PC-3 (cell line): ENCODE data around the gene MALAT1. TPM values are rescaled to one million over a fixed set of nuclear protein-coding genes. Genes with fewer than 3 reads are reported as not detected.

Source experiments
- ATAC-seq: fragments of 200-7000 bp; cut with Tn5 transposase; 2 replicates; pipeline ENCODE4 v1.9.1; 2020; ENCODE audit warnings: mild to moderate bottlenecking, moderate library complexity
- BruUV-seq: library from RNA; stranded (reverse); fragments of 400-500 nt; replicated peaks from 2 replicates; lab custom pipeline; 2021; lab: Mats Ljungman, UMichigan
- CTCF ChIA-PET: fragments of 300-600 bp; sonication (Branson Sonifier 250); formaldehyde crosslinking; loops from one replicate; lab custom pipeline; 2022; ENCODE audit warnings: antibody characterized with exemption; lab: Charles Lee
- POLR2A ChIA-PET: fragments of 300-600 bp; sonication (Branson Sonifier 250); formaldehyde crosslinking; loops from one replicate; lab custom pipeline; 2022; ENCODE audit warnings: antibody characterized with exemption; ENCODE audit not compliant: unreplicated experiment; lab: Charles Lee
- DNase-seq: peaks from one replicate; pipeline ENCODE4 v3.0.0-alpha.2; 2015
- H2AFZ ChIP-seq: fragments of 300-600 bp; sonication (generic); 2 replicates; pipeline ENCODE4 v1.6.0; 2016; ENCODE audit warnings: antibody characterized with exemption, low read length
- H3F3A ChIP-seq: fragments of 300-600 bp; sonication (generic); one replicate; pipeline ENCODE4 v1.6.0; 2017; ENCODE audit warnings: antibody characterized with exemption, low read length, control low read depth, mild to moderate bottlenecking; ENCODE audit not compliant: unreplicated experiment
- H3K27ac ChIP-seq: fragments of 300-600 bp; sonication (generic); 2 replicates; pipeline ENCODE4 v1.5.1; 2016; ENCODE audit warnings: mild to moderate bottlenecking, low read length
- H3K27me3 ChIP-seq: fragments of 300-600 bp; sonication (generic); 2 replicates; pipeline ENCODE4 v1.6.1; 2016; ENCODE audit warnings: low read length, mixed read lengths
- H3K36me3 ChIP-seq: fragments of 300-600 bp; sonication (generic); 2 replicates; pipeline ENCODE4 v1.6.1; 2016; ENCODE audit warnings: low read depth, mixed run types, low read length, mixed read lengths
- H3K4me1 ChIP-seq: fragments of 300-600 bp; sonication (generic); 2 replicates; pipeline ENCODE4 v1.5.1; 2016; ENCODE audit warnings: low read length; ENCODE audit not compliant: insufficient read depth
- H3K4me2 ChIP-seq: fragments of 300-600 bp; sonication (generic); 2 replicates; pipeline ENCODE4 v1.6.0; 2016; ENCODE audit warnings: low read length
- H3K4me3 ChIP-seq: fragments of 300-600 bp; sonication (generic); 2 replicates; pipeline ENCODE4 v1.5.1; 2016; ENCODE audit warnings: mild to moderate bottlenecking, low read length, mixed read lengths
- H3K79me2 ChIP-seq: fragments of 300-600 bp; sonication (generic); 2 replicates; pipeline ENCODE4 v1.6.1; 2017; ENCODE audit warnings: low read length, mixed read lengths
- H3K9ac ChIP-seq: fragments of 300-600 bp; sonication (generic); 2 replicates; pipeline ENCODE4 v1.6.0; 2016; ENCODE audit warnings: mild to moderate bottlenecking, low read length
- H3K9me2 ChIP-seq: fragments of 300-600 bp; sonication (generic); replicated peaks from 2 replicates; pipeline ENCODE4 v1.6.1; 2016; ENCODE audit warnings: mixed run types, low read length, mixed read lengths
- H3K9me3 ChIP-seq: fragments of 300-600 bp; sonication (generic); 2 replicates; pipeline ENCODE4 v1.6.1; 2016; ENCODE audit warnings: low read length, mixed read lengths
- H4K20me1 ChIP-seq: fragments of 300-600 bp; sonication (generic); 2 replicates; pipeline ENCODE4 v1.6.1; 2016; ENCODE audit warnings: low read length, mixed read lengths
- CTCF ChIP-seq: fragments of 300-600 bp; sonication (generic); conservative IDR thresholded peaks from 2 replicates; pipeline ENCODE4 v1.5.1; 2017; ENCODE audit warnings: antibody characterized with exemption, low read depth, mild to moderate bottlenecking, low read length
- EZH2 ChIP-seq: fragments of 300-600 bp; sonication (generic); IDR thresholded peaks from one replicate; pipeline ENCODE4 v1.6.1; 2017; ENCODE audit warnings: antibody characterized with exemption, mild to moderate bottlenecking, low read length; ENCODE audit not compliant: unreplicated experiment
- EZH2phosphoT487 ChIP-seq: fragments of 300-600 bp; sonication (generic); IDR thresholded peaks from 2 replicates; pipeline ENCODE4 v1.6.1; 2018; ENCODE audit warnings: mild to moderate bottlenecking, antibody characterized with exemption, low read length, borderline replicate concordance
- intact Hi-C: fragments of 100-400 bp; cut with micrococcal nuclease; formaldehyde crosslinking; loops from 2 replicates; pipeline ENCODE4 v1.9.0; 2023
- total RNA-seq: library from RNA; depleted of rRNA; stranded (reverse); fragments of >200 nt; gene quantifications from 2 replicates; pipeline ENCODE4 v1.2.3, GENCODE V29; 2014

The MALAT1 gene
- total RNA-seq, 1 experiment from 2014 or later, result 1,345 TPM

- Histone ChIP-seq H2AFZ (no peak overlapping the region), H3K9me3 (no peaks in the 10 kb centered on the region), H3K27me3 (no peaks in the 10 kb centered on the region), H3K36me3 (peaks cover 7% of the 10 kb centered on the region; the same call in 1 of the 2 replicates), H3K9me2 (no peaks in the 10 kb centered on the region), H3K79me2 (peaks cover 27% of the 10 kb centered on the region), H3K4me1 (peaks cover 51% of the 10 kb centered on the region), H3F3A (no peaks in the 10 kb centered on the region), H4K20me1 (no peaks in the 10 kb centered on the region), H3K4me2 (peak overlapping the region; percentile 93; the same call in 1 of the 2 replicates), H3K9ac (no peak overlapping the region), H3K4me3 (no peak overlapping the region), H3K27ac (no peak overlapping the region)
- ATAC-seq (no peak), DNase-seq (no peak)
- CTCF ChIA-PET, result no interaction called here
- BruUV-seq, result no TSS peak
- POLR2A ChIA-PET, result no interaction called here
- intact Hi-C loops, result loop anchor here (2.0 kb wide), 1 partner anchor 17 kb away; the partner anchor contains the start of gene ZNRD2
- no peak for TF ChIP-seq EZH2
- TF ChIP-seq EZH2phosphoT487, result no peak
- no peak for TF ChIP-seq CTCF
Observed at GRCh38 chr11:65554057-65554818, 55.4 kb downstream of the MALAT1 start.

GRCh38 chr11:65554842-65555430 is 56.1 kb downstream of the MALAT1 start:
- Histone ChIP-seq H3K4me2 (peak overlapping the region; percentile 93), H3K27ac (peak overlapping the region; percentile 80), H3K4me3 (peak overlapping the region; percentile 68), H3K9me3 (no peaks in the 10 kb centered on the region), H3K9me2 (no peaks in the 10 kb centered on the region), H3K9ac (peak overlapping the region; percentile 31), H3K4me1 (peaks cover 58% of the 10 kb centered on the region), H4K20me1 (no peaks in the 10 kb centered on the region), H3K27me3 (no peaks in the 10 kb centered on the region), H3K36me3 (peaks cover 4% of the 10 kb centered on the region; the same call in 1 of the 2 replicates), H2AFZ (no peak overlapping the region), H3F3A (peaks cover 6% of the 10 kb centered on the region), H3K79me2 (peaks cover 27% of the 10 kb centered on the region)
- intact Hi-C loops, result loop anchor here (2.0 kb wide), 1 partner anchor 16 kb away; the partner anchor contains the start of gene ZNRD2
- POLR2A ChIA-PET, result no interaction called here
- no peak for TF ChIP-seq EZH2
- no peak for TF ChIP-seq CTCF
- TF ChIP-seq EZH2phosphoT487, result no peak
- DNase-seq (no peak), ATAC-seq (no peak)
- CTCF ChIA-PET, result interaction anchor here (0.7 kb wide), 1 partner anchor 19 kb away, joined by 3 read pairs; no protein-coding TSS in a partner anchor
- BruUV-seq, result no TSS peak
